Nephron progenitor cell (in vitro differentiated cells): ENCODE measurements around the gene TDRD12.
"Not testable (repeated sequence)": the region's sequence is repeated elsewhere in the genome, so short reads cannot be mapped to it uniquely, and the experiment has no call there.

Experiments used
- DNase-seq: peaks from one replicate; pipeline ENCODE4 v3.0.0; 2021
- H3K27ac Mint-ChIP-seq: 2 replicates; pipeline ENCODE4 v1.8.0; 2021; ENCODE audit warnings: mild to moderate bottlenecking, moderate library complexity, mixed read lengths
- H3K27me3 Mint-ChIP-seq: 2 replicates; pipeline ENCODE4 v1.8.0; 2021; ENCODE audit warnings: mild to moderate bottlenecking, low read depth, mixed read lengths; ENCODE audit not compliant: poor library complexity
- H3K36me3 Mint-ChIP-seq: 2 replicates; pipeline ENCODE4 v1.8.0; 2021; ENCODE audit warnings: low read depth, mixed read lengths
- H3K4me1 Mint-ChIP-seq: 2 replicates; pipeline ENCODE4 v1.8.0; 2021; ENCODE audit warnings: mixed read lengths
- H3K4me3 Mint-ChIP-seq: 2 replicates; pipeline ENCODE4 v1.8.0; 2021; ENCODE audit warnings: mild to moderate bottlenecking, moderate library complexity, mixed read lengths
- H3K9me3 Mint-ChIP-seq: 2 replicates; pipeline ENCODE4 v1.8.0; 2021; ENCODE audit warnings: mild to moderate bottlenecking, moderate library complexity, mixed read lengths
- CTCF ChIP-seq: fragments of 200-600 bp; sonication (generic); IDR thresholded peaks from 2 replicates; pipeline ENCODE4 v1.5.0; 2021; ENCODE audit warnings: antibody characterized with exemption

TDRD12 gene

GRCh38 chr19:32691952-32692726 lies 27.4 kb upstream of the TDRD12 start:
- TF ChIP-seq CTCF: no peak
- Mint-ChIP-seq H3K9me3 (peaks cover 19% of the 10 kb centered on the region), H3K27me3 (peaks cover 8% of the 10 kb centered on the region), H3K27ac (no peak overlapping the region), H3K4me1 (peaks cover 42% of the 10 kb centered on the region), H3K4me3 (peak overlapping the region; percentile 86), H3K36me3 (peaks cover 43% of the 10 kb centered on the region)
- peak; percentile 70 for DNase-seq

GRCh38 chr19:32692727-32693061 lies 26.9 kb upstream of the TDRD12 start:
- no peak for DNase-seq
- TF ChIP-seq CTCF: no peak
- Mint-ChIP-seq H3K4me1 (peaks cover 47% of the 10 kb centered on the region), H3K36me3 (peaks cover 48% of the 10 kb centered on the region), H3K9me3 (peaks cover 25% of the 10 kb centered on the region), H3K27ac (peak overlapping the region; percentile 36), H3K27me3 (peaks cover 8% of the 10 kb centered on the region), H3K4me3 (peak overlapping the region; percentile 86)

- peaks cover 56% of the 10 kb centered on the region for H3K36me3 Mint-ChIP-seq
- H3K4me3 Mint-ChIP-seq: peak overlapping the region; percentile 86
- H3K4me1 Mint-ChIP-seq: peaks cover 51% of the 10 kb centered on the region
- peak overlapping the region; percentile 36 for H3K27ac Mint-ChIP-seq
- H3K9me3 Mint-ChIP-seq: peaks cover 32% of the 10 kb centered on the region
- DNase-seq, H3K27me3 Mint-ChIP-seq: not testable (repeated sequence)
Measured at GRCh38 chr19:32693151-32694108, 26.1 kb upstream of the TDRD12 start.

- peaks cover 51% of the 10 kb centered on the region for H3K4me1 Mint-ChIP-seq
- peaks cover 40% of the 10 kb centered on the region for H3K9me3 Mint-ChIP-seq
- peaks cover 65% of the 10 kb centered on the region for H3K36me3 Mint-ChIP-seq
- not testable (repeated sequence) for DNase-seq, H3K27me3 Mint-ChIP-seq, H3K27ac Mint-ChIP-seq
- H3K4me3 Mint-ChIP-seq: peak overlapping the region; percentile 60
Measured at GRCh38 chr19:32694316-32694715, 25.3 kb upstream of the TDRD12 start.

GRCh38 chr19:32694851-32695250 lies 24.7 kb upstream of the TDRD12 start:
- Mint-ChIP-seq H3K4me3 (peak overlapping the region; percentile 60), H3K4me1 (peaks cover 51% of the 10 kb centered on the region), H3K36me3 (peaks cover 70% of the 10 kb centered on the region), H3K9me3 (peaks cover 43% of the 10 kb centered on the region)
- H3K27ac Mint-ChIP-seq, DNase-seq, H3K27me3 Mint-ChIP-seq: not testable (repeated sequence)

- H3K9me3 Mint-ChIP-seq: peaks cover 45% of the 10 kb centered on the region
- peaks cover 51% of the 10 kb centered on the region for H3K4me1 Mint-ChIP-seq
- peak overlapping the region; percentile 39 for H3K4me3 Mint-ChIP-seq
- peaks cover 76% of the 10 kb centered on the region for H3K36me3 Mint-ChIP-seq
- not testable (repeated sequence) for H3K27ac Mint-ChIP-seq, DNase-seq, H3K27me3 Mint-ChIP-seq
Measured at GRCh38 chr19:32695506-32695905, 24.1 kb upstream of the TDRD12 start.

- not testable (repeated sequence) for H3K27me3 Mint-ChIP-seq, DNase-seq
- peaks cover 86% of the 10 kb centered on the region for H3K36me3 Mint-ChIP-seq
Measured at GRCh38 chr19:32696771-32697170, 22.8 kb upstream of the TDRD12 start.

GRCh38 chr19:32700129-32700528 lies 19.4 kb upstream of the TDRD12 start:
- not testable (repeated sequence) for H3K27me3 Mint-ChIP-seq, DNase-seq, H3K4me3 Mint-ChIP-seq, H3K27ac Mint-ChIP-seq
- peaks cover 28% of the 10 kb centered on the region for H3K4me1 Mint-ChIP-seq
- peaks cover 95% of the 10 kb centered on the region for H3K36me3 Mint-ChIP-seq
- H3K9me3 Mint-ChIP-seq: peaks cover 63% of the 10 kb centered on the region

More at GRCh38 chr19:32696771-32697170, 22.8 kb upstream of the TDRD12 start:
- not testable (repeated sequence) for H3K27ac Mint-ChIP-seq, H3K4me3 Mint-ChIP-seq
- peaks cover 47% of the 10 kb centered on the region for H3K4me1 Mint-ChIP-seq
- H3K9me3 Mint-ChIP-seq: peaks cover 51% of the 10 kb centered on the region
